A673 (cell line): Measurements from ENCODE around the gene WDR7. TPM values are rescaled to one million over a fixed set of nuclear protein-coding genes. Genes with fewer than 3 reads are reported as not detected.

Source experiments
- BruUV-seq: library from RNA; stranded (reverse); fragments of 400-500 nt; replicated peaks from 2 replicates; lab custom pipeline; 2021; lab: Mats Ljungman, UMichigan
- CTCF ChIA-PET: fragments of 300-600 bp; sonication (Branson Sonifier 250); formaldehyde crosslinking; loops from one replicate; lab custom pipeline; 2022; ENCODE audit warnings: antibody characterized with exemption; lab: Charles Lee
- POLR2A ChIA-PET: fragments of 300-600 bp; sonication (Branson Sonifier 250); formaldehyde crosslinking; loops from one replicate; lab custom pipeline; 2022; ENCODE audit warnings: antibody characterized with exemption; ENCODE audit not compliant: low non-redundant PET; lab: Charles Lee
- DNase-seq: peaks from one replicate; pipeline ENCODE4 v3.0.0-alpha.2; 2015; ENCODE audit warnings: low spot score
- H3K27ac ChIP-seq: fragments of 200-600 bp; sonication (generic); 2 replicates; pipeline ENCODE4 v1.5.1; 2016; ENCODE audit warnings: mixed run types, low read depth, mild to moderate bottlenecking, mixed read lengths, antibody characterized with exemption, low read length; ENCODE audit not compliant: poor library complexity, severe bottlenecking
- H3K27me3 ChIP-seq: fragments of 200-600 bp; sonication (generic); replicated peaks from 2 replicates; pipeline ENCODE4 v1.6.1; 2017; ENCODE audit warnings: mixed run types, low read depth, mild to moderate bottlenecking, mixed read lengths, antibody characterized with exemption, low read length; ENCODE audit not compliant: insufficient read depth, poor library complexity
- H3K36me3 ChIP-seq: fragments of 200-600 bp; sonication (generic); 2 replicates; pipeline ENCODE4 v1.6.1; 2016; ENCODE audit warnings: mixed run types, mild to moderate bottlenecking, mixed read lengths, antibody characterized with exemption, low read length; ENCODE audit not compliant: insufficient read depth, poor library complexity, severe bottlenecking
- H3K4me1 ChIP-seq: fragments of 200-600 bp; sonication (generic); 2 replicates; pipeline ENCODE4 v1.6.1; 2017; ENCODE audit warnings: mixed run types, mild to moderate bottlenecking, mixed read lengths, antibody characterized with exemption, low read length; ENCODE audit not compliant: insufficient read depth, poor library complexity, severe bottlenecking
- H3K4me3 ChIP-seq: fragments of 200-600 bp; sonication (generic); 2 replicates; pipeline ENCODE4 v1.5.1; 2016; ENCODE audit warnings: low read depth, mixed run types, mild to moderate bottlenecking, mixed read lengths, low read length; ENCODE audit not compliant: poor library complexity, severe bottlenecking
- H3K9me3 ChIP-seq: fragments of 200-600 bp; sonication (generic); 2 replicates; pipeline ENCODE4 v1.6.1; 2016; ENCODE audit warnings: mixed run types, low read depth, mild to moderate bottlenecking, mixed read lengths, antibody characterized with exemption, low read length; ENCODE audit not compliant: poor library complexity, severe bottlenecking
- EZH2 ChIP-seq: fragments of 200-600 bp; sonication (generic); IDR thresholded peaks from 2 replicates; pipeline ENCODE4 v1.6.1; 2017; ENCODE audit warnings: borderline replicate concordance, low read depth, mild to moderate bottlenecking, mixed read lengths, antibody characterized with exemption, low read length; ENCODE audit not compliant: poor library complexity, severe bottlenecking
- intact Hi-C: fragments of 100-400 bp; cut with micrococcal nuclease; formaldehyde crosslinking; loops from one replicate; pipeline ENCODE4 v1.10.0; 2022; ENCODE audit not compliant: unreplicated experiment
- total RNA-seq: library from RNA; stranded (reverse); gene quantifications from 2 replicates; pipeline ENCODE4 v1.2.3, GENCODE V29; 2021
- TF ChIP-seq, protein P1 (sequence below): fragments of 300-800, 200-600 bp; sonication (generic); conservative IDR thresholded peaks from 2 replicates; pipeline ENCODE4 v1.5.1; 2017; ENCODE audit warnings: low read depth, mild to moderate bottlenecking, antibody characterized with exemption, low read length, moderate library complexity, mixed read lengths

WDR7 gene
- total RNA-seq, 1 experiment from 2014 or later, result 21.2 TPM

DNA sequence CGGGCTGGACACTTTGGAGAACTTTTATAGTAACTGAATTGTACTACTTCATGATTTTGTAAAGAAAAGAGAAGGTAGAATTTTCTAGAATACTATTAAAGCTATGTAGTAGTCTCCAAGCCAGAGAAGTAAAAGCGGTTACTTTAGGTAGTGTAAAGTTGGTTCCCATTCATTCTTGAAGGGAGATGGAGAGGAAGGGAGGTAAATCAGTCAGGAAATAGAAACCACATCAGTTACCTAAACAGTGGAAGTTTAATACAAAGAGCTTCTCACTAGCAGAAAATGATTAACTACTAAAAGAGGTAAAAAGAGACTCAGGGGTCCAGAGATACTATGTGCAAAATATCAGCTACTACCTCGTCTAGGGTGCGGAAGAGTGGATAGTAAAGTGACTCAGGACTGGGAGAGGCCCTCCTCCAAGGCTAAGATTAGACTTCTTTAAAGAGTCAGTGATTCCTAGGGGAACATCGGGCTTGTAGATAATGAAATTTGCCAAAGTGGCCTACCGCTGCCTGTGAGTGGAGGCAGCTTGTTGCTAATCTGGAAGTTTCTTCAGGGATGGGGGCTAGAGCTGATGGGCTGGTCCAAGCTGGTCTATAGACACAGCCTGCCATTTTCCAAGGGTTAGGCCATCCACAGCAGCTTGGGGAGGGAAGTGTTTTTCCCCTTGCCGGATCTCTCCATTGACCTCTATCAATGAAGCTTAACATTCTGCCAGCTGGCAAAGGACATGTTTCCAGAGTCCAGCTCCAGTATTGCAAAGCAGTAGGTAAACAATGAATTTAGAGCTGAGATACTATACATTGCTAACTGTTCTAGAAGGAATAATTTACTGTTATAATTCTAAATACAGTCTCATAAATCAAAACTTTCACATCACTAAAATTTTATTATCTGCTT lies 249.3 kb downstream of the WDR7 start:
- Histone ChIP-seq H3K4me1 (no peaks in the 10 kb centered on the region), H3K27me3 (no peaks in the 10 kb centered on the region), H3K27ac (no peak overlapping the region), H3K4me3 (no peak overlapping the region), H3K36me3 (no peaks in the 10 kb centered on the region), H3K9me3 (no peaks in the 10 kb centered on the region)
- no peak for DNase-seq
- CTCF ChIA-PET, result no interaction called here
- no TSS peak for BruUV-seq
- intact Hi-C loops, result no loop called here
- TF ChIP-seq, protein P1, sequence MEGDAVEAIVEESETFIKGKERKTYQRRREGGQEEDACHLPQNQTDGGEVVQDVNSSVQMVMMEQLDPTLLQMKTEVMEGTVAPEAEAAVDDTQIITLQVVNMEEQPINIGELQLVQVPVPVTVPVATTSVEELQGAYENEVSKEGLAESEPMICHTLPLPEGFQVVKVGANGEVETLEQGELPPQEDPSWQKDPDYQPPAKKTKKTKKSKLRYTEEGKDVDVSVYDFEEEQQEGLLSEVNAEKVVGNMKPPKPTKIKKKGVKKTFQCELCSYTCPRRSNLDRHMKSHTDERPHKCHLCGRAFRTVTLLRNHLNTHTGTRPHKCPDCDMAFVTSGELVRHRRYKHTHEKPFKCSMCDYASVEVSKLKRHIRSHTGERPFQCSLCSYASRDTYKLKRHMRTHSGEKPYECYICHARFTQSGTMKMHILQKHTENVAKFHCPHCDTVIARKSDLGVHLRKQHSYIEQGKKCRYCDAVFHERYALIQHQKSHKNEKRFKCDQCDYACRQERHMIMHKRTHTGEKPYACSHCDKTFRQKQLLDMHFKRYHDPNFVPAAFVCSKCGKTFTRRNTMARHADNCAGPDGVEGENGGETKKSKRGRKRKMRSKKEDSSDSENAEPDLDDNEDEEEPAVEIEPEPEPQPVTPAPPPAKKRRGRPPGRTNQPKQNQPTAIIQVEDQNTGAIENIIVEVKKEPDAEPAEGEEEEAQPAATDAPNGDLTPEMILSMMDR, result no peak
- POLR2A ChIA-PET, result no interaction called here

DNA sequence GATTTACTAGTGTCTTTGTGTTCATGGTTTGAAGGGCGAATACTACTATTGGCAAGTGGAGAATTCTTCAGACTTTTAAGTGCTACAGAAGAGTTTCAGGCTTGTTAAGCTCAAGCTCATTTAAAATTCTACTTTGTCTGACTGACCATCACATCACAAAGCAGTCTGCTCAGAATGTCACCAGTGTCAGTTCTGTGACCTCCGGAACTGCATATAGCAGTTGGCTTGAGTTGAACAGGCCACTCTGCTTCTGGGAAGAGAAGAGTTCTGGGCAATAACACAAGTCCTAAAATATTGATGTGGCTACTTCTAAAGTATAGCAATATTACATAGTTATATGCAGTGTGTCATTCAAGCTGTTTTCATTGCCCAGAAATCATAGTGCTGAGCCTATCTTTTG lies 250.8 kb downstream of the WDR7 start:
- intact Hi-C loops, result no loop called here
- no peak for DNase-seq
- H3K36me3 ChIP-seq, result no peaks in the 10 kb centered on the region
- ChIA-PET CTCF (no interaction called here), POLR2A (no interaction called here)
- H3K4me3 ChIP-seq, result no peak overlapping the region
- no peaks in the 10 kb centered on the region for H3K27me3 ChIP-seq
- H3K4me1 ChIP-seq, result no peaks in the 10 kb centered on the region
- TF ChIP-seq EZH2, result no peak
- TF ChIP-seq, protein P1, result no peak
- H3K27ac ChIP-seq, result no peak overlapping the region
- BruUV-seq, result no TSS peak
- no peaks in the 10 kb centered on the region for H3K9me3 ChIP-seq

DNA sequence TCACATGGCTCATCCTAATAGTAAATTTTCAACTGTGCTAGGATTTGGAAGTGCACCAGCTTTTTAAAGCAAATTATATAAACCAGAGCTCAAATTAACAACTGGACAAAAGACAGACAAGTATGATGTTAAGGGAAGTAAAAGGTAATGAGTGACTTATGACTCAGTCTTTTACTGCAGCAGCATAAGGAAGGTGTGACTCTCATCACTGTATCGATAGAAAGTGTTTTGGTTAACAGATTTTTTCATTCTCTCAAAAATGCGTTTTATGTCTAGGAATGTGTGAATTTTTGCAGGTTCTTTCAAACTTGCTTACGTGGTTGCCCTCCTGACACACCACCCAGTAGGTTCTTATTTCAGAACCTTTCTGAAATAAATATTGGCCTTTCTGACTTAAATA lies 251.5 kb downstream of the WDR7 start:
- Histone ChIP-seq H3K27me3 (no peaks in the 10 kb centered on the region), H3K9me3 (no peaks in the 10 kb centered on the region), H3K4me1 (no peaks in the 10 kb centered on the region), H3K27ac (no peak overlapping the region), H3K4me3 (no peak overlapping the region), H3K36me3 (no peaks in the 10 kb centered on the region)
- ChIA-PET POLR2A (no interaction called here), CTCF (no interaction called here)
- DNase-seq, result no peak
- no TSS peak for BruUV-seq
- TF ChIP-seq, protein P1, result no peak
- TF ChIP-seq EZH2, result no peak
- intact Hi-C loops, result no loop called here
